C4-2B (cell line): ENCODE results near the gene TMEM126A.

ENCODE experiments used
- CTCF ChIP-seq: fragments of 450-650 bp; conservative IDR thresholded peaks from 2 replicates; pipeline ENCODE4 v1.5.1; 2017; ENCODE audit warnings: mild to moderate bottlenecking
- ZFX ChIP-seq: fragments of 450-650 bp; IDR thresholded peaks from 2 replicates; pipeline ENCODE4 v1.6.1; 2017

GRCh38 chr11:85652786-85653447 lies 5.2 kb downstream of the TMEM126A start:
- TF ChIP-seq CTCF (no peak), ZFX (no peak)
